Stimulated activated CD4-positive, alpha-beta T cell treated with anti-CD3 and anti-CD28 coated beads, Interleukin-15, amount 100 ng/mL, for 24 hours (primary cell): ENCODE measurements around the gene MOB4.

Source experiments
- DNase-seq: peaks from one replicate; pipeline ENCODE4 v3.0.0-alpha.2; 2020

MOB4 gene

DNA sequence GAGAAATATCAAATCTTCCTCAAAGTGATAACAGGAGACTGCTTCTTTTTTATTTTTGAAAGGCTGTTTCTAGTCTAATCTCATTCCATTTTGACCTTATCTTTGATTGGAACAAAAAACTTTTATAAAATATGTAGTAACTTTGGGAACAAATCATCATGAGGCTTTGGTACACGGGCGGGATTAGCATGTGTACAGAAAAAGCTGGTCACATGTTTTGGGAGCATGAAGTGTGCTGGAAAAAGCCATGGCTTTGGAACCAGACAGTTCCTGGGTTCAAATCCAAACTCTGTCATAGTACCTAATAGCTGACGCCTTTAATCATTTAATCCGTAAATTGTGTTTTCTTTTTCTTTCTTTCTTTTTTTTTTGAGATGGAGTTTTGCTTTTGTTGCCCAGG, 81.3 kb downstream of the MOB4 start:
- no peak for DNase-seq

DNA sequence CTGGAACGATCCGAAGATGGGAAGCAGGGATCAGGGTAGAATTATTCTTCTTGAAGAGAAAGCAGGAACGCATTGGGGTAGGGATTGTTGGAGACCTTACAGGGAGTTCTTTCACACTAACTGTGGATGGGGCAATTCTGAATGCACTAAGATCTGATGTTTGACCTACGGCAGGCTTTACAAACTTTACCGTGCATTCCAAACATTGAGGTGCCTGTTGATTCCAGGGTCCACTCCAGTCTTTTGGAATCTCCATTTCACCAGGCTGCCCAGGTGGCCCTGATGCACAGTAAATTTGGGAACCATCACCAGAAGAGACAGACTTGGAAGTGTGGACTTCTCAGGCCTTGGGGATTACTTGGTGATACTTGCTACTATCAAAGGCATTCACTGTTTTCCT, 82.6 kb downstream of the MOB4 start:
- no peak for DNase-seq

- peak; percentile 31 for DNase-seq
Observed at GRCh38 chr2:197599285-197599965, 83.6 kb downstream of the MOB4 start.

GRCh38 chr2:197600306-197600705, 84.4 kb downstream of the MOB4 start:
- no peak for DNase-seq

- DNase-seq = no peak
Observed at GRCh38 chr2:197601726-197602125, 85.9 kb downstream of the MOB4 start.
